Fibroblast of upper back skin (primary cell): ENCODE data around the gene LDHAL6B.
"Not testable (repeated sequence)": the region's sequence is repeated elsewhere in the genome, so short reads cannot be mapped to it uniquely, and the experiment has no call there.

Experiments used
- DNase-seq: peaks from one replicate; pipeline ENCODE4 v3.0.0-alpha.2; 2013

The LDHAL6B gene

GRCh38 chr15:59206623-59207183 lies at the start of gene LDHAL6B:
TSS of gene LDHAL6B (plus strand) at chr15:59206843. CDS start at chr15:59206941, 98 bp downstream.
- no peak for DNase-seq

- DNase-seq, result no peak
These were observed 49.2 kb upstream of the LDHAL6B start for GRCh38 chr15:59157396-59157795.

- peak; percentile 37 for DNase-seq
These were observed 48.6 kb upstream of the LDHAL6B start for GRCh38 chr15:59157840-59158700.

- DNase-seq, result no peak
These were observed 48.0 kb upstream of the LDHAL6B start for GRCh38 chr15:59158701-59159034.

DNA sequence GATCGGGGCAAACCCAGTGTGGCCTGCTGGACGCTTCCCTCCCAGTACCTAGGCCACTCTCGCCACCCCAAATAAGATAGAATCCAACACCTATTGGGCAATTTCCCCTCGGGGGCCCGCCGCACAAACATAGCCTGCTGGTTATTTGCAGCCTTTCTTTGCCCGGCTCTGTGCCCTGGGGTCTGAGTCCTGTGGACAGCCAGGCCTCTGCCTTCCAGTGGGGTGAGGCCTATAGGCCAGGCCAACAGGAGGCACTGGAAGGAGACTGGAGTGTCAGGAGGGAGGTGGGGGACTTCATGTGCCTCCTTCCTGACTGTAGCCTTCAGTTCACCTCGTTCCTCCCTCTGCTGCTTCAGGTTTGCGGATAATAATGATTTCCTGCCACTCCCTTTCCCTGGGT lies 47.4 kb upstream of the LDHAL6B start:
- DNase-seq, result no peak

DNA sequence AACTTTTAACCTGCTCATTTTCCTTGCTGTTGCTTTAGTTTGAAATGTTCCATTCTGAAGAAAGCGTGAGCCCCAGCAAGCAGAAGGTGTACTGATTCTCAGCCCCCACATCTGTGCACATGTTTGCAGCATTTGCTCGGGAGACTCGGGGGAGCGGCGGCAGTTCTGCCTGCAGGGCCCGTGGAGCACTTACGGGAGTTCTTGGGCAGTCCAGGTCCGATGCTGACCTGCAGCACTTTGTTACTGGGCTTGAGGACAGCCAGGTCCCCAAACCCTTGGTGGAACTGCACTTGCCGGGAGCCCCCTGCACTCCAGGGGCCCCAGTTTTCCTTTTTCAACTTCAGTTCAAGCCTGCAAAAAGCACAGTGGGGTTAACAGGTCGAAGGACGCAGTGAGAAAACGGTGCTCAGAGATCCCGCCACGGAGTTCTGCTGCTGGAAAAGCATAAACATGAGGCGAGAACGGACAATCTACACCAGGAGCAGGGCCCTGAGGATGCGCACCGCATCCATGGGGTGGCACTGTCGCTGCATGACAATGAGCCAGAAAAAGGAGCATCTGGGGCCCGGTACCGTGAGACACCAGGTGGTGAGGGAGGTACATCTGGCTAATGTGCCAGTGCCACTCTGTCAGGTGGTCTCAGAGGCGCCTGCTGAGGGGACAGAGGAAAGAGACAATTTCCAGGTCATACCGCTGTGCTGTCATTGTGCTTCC lies 45.6 kb upstream of the LDHAL6B start:
- no peak for DNase-seq

GRCh38 chr15:59162080-59162479 lies 44.6 kb upstream of the LDHAL6B start:
- not testable (repeated sequence) for DNase-seq

DNA sequence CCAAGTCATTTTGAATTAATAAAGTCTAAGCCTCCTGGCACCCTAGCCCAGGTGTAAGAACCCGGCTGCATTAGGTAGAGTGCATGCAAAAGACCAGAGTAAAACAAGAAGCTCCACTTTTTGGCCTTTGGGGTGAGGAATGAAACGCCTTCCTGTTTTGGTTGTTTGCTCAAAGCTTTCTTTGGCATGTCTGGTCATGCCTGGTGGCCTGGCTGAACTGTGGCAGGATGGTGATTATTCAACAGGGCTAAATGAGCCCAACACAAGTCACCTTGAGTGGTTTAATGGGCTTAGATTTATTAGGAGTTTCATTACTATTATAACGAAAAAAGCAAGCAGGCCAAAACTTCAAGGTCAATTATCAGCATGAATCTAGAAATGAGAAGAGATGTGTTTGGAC lies 40.9 kb upstream of the LDHAL6B start:
- no peak for DNase-seq

DNA sequence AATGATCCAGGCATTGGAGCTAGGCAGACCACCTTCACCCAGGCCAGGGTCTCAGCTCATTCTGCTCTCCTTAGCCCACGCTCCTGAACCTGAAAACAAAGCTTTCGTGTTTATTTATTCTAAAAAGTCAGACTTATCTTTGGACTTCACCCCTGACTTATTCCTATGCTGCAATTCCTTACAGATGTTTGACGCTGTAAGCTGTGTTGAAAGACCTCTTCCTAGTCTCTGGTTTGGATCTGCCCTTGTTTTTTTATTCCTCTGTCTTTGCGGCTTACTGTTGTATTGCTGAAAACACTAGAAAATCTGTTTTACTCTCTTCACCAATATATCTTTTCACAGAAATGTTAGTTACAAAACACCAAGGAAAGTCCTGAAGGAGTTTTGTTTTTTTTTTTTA lies 40.5 kb upstream of the LDHAL6B start:
- no peak for DNase-seq

- no peak for DNase-seq
These were observed 39.9 kb upstream of the LDHAL6B start for GRCh38 chr15:59166601-59167265.

- DNase-seq, result peak; percentile 57
These were observed 38.1 kb upstream of the LDHAL6B start for GRCh38 chr15:59168536-59168935.

DNA sequence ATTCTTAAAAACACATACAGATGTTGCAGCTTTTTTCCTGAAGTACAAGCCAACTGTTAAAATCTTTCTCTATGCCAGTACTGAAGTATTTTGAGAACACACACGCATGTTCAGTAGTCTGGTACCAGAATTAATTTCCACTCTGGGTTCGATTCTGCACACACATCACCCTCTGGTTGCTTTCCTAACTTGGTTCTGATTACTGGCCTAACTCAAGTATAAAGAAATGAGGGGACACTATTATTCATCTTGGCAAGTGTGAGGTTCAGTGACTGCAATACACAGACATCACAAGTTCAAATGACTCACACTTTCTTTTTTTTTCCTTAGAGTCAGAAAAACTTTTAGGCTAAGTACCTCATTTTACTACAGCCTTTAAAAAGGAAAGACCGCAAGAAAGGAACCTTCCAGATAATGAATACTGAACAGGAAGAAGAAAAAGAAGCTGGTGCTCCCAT lies 37.4 kb upstream of the LDHAL6B start:
- DNase-seq, result peak; percentile 76

DNA sequence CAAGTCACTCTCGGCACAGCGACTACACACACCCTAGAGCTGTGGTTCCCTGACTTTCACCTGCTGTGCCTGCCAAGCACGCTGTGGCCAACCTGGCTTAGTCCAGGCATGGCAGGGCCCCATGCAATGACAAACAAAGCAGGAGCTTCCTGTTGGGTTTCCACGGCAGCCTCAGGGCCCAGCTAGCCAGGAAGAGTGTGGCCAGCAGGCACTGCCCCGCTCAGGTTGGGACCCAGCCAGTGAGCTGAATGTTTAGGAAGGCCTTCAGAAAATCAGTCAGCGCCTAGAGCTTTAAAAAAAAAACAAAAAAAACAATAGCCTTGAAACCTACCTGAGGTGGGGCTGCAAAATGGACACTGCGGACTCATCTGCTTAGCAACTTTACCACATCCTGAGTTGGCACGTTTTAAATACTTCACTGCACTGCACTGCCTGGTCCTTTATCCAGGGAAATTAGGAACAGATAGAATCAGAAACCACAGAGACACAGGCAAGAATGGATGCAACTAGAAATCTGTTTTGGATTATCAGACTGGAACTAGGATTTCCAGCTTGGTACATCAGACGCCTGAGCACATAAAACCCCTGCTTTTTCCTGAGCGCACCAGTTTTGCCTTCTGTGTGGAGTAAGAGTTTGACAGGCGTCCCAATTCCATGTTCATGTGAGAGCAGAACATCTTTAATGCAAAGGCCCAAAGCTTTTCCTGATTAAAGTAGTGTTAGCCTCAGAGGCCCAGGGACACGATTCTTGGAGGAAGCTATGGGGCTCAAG lies 36.2 kb upstream of the LDHAL6B start:
- peak; percentile 95 for DNase-seq

DNA sequence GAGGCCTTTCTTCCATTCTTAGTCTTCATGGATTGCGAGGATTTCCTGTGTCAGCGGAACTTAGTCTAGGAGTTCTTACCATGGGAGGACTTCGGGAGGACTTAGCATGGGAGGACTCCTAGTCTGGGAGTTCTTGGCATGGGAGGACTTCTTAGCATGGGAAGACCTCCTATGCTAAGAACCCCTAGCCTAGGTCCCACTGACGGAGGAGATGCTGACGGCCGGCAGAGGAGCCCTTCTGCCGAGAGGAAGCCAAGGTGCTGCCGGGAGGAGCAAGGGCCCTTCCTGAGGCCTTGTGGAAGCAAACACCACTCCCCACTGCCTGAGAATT lies 35.6 kb upstream of the LDHAL6B start:
- no peak for DNase-seq

DNA sequence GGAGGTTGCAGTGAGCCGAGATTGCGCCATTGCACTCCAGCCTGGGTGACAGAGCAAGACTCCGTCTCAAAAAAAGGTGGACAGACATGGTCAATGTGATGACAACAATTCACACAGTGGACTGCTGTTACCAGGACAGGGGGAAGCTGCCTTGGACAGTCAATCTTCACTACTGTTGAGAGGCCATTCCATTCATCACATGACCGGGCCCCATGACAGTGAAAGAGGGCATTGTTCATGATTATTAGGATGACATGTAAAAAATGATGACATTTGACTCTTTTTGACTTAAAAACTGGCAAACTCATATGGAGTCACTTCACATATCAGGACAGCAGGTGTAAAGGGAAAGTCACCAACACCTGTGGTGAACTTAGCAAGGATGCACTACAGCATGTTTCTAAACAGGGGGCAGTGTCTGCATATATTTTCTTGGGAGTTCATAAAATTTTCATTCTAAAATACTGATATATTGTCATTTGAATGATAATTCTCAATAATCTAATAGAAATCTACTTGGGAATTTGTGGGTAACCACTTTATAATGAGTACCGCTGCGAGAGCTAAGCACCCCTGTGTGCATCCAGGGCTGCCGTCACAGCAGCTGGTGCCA lies 34.2 kb upstream of the LDHAL6B start:
- DNase-seq, result no peak

GRCh38 chr15:59173194-59173593 lies 33.4 kb upstream of the LDHAL6B start:
- no peak for DNase-seq

- DNase-seq, result no peak
These were observed 32.4 kb upstream of the LDHAL6B start for GRCh38 chr15:59174151-59174834.

DNA sequence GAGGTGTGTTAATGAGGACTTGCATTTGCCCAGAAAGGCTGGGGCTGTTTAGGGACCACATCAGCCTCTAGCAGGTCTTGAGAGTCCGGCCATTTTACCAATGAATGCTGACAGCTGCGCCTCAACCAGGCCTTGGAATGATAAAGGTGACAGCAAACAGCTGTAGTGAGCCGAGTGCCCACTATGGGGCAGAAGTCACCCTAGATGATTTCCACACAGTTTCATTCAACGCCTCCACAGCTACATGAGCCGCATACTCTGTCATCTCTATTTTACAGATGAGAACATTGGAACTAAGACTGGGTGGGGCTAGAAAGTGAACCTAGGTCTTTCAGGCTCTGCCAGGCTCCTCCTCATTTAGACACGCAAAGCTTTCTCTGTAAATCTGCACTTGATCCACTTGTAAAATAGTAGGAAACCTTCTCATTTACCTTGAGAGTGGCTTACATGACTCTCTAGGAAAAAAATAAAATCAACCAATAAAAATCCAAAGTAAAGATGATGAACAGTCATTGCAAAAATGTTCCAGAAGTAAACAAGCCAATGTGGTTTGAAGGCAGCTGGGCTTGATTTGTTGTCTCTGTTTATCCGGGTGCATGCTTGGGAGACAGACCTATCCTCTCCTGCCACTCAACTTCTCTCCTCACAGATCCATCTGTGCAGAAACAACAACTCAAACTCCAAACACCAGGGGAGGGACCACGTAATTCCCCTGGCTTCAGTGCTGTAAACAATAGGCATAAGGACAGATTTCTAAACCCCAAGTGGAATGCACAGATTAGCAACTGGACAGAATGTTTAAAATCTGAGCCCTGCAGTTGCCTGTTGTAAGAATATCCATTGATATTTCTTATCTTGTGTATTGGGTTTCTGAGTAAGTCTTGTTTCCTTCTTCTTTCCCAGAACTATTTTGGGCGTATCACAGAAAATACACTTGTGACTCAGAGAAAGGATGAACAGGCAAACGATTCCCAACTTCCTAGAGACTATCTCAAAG lies 31.5 kb upstream of the LDHAL6B start:
- DNase-seq, result peak; percentile 59

GRCh38 chr15:59176653-59177316 lies 29.9 kb upstream of the LDHAL6B start:
- peak; percentile 38 for DNase-seq

- DNase-seq, result no peak
These were observed 29.4 kb upstream of the LDHAL6B start for GRCh38 chr15:59177317-59177660.
